Measurements from ENCODE around the gene FREM3. TPM values are rescaled to one million over a fixed set of nuclear protein-coding genes. Genes with fewer than 3 reads are reported as not detected.
"Not testable (repeated sequence)": the region's sequence is repeated elsewhere in the genome, so short reads cannot be mapped to it uniquely, and the experiment has no call there.

The FREM3 gene
- polyA plus RNA-seq, 1 of the 3 experiments (the other 2 are of a cell fraction), result 0.03 TPM

DNA sequence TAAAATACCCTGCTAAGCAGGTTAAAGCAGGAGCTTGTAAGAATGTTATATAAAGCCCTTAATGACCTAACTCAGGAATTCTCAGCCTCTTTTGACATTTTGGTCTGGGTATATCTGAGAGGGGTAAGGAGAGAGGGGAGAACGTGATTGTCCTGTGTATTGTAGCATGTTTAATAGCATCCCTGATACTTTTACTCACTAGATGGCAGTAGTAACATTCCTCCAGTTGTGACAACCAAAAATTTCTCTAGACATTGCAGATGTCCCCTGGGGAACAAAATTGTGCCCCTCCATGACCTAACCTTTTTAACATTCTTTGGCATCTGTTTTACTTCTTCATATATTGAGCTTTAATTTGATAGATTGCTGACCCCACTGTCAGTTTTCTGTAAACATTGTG lies 169.1 kb downstream of the FREM3 start (continued):
- TF ChIP-seq, protein P1, sequence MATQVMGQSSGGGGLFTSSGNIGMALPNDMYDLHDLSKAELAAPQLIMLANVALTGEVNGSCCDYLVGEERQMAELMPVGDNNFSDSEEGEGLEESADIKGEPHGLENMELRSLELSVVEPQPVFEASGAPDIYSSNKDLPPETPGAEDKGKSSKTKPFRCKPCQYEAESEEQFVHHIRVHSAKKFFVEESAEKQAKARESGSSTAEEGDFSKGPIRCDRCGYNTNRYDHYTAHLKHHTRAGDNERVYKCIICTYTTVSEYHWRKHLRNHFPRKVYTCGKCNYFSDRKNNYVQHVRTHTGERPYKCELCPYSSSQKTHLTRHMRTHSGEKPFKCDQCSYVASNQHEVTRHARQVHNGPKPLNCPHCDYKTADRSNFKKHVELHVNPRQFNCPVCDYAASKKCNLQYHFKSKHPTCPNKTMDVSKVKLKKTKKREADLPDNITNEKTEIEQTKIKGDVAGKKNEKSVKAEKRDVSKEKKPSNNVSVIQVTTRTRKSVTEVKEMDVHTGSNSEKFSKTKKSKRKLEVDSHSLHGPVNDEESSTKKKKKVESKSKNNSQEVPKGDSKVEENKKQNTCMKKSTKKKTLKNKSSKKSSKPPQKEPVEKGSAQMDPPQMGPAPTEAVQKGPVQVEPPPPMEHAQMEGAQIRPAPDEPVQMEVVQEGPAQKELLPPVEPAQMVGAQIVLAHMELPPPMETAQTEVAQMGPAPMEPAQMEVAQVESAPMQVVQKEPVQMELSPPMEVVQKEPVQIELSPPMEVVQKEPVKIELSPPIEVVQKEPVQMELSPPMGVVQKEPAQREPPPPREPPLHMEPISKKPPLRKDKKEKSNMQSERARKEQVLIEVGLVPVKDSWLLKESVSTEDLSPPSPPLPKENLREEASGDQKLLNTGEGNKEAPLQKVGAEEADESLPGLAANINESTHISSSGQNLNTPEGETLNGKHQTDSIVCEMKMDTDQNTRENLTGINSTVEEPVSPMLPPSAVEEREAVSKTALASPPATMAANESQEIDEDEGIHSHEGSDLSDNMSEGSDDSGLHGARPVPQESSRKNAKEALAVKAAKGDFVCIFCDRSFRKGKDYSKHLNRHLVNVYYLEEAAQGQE (IDR thresholded peaks at IDR 0.05; ENCODE audit: low read depth, low read length), result no peak
- TF ChIP-seq TAF1 (IDR thresholded peaks at IDR 0.05; ENCODE audit: borderline replicate concordance, low read depth, low read length), result no peak
- TF ChIP-seq GATA2 (CRISPR knock-in tag; IDR thresholded peaks at IDR 0.05), result no peak
- no peak for TF ChIP-seq SMC3 (IDR thresholded peaks at IDR 0.05; ENCODE audit: low read depth, low read length)

DNA sequence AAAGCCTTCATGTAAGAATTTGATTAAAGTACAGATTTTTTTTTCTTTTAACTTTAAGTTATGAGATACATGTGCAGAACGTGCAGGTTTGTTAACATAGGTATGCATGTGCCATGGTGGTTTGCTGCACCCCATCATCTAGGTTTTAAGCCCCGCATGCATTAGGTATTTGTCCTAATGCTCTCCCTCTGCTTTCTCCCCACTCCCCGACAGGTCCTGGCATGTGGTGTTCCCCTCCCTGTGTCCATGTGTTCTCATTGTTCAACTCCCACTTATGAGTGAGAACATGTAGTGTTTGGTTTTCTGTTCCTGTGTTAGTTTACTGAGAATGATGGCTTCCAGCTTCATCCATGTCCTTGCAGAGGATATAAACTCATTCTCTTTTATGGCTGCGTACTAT lies 172.4 kb downstream of the FREM3 start:
- POLR2A ChIA-PET; H4K20me1 ChIP-seq (ENCODE audit: insufficient read depth); DNase-seq; H3K4me3 ChIP-seq (ENCODE audit: low read depth in 2 of 2, low read length in 1 of 2); H3K9ac ChIP-seq; H2AFZ ChIP-seq (ENCODE audit: low read depth); H3K27ac ChIP-seq (ENCODE audit: low read depth in 2 of 2, low read length in 1 of 2); H3K27me3 ChIP-seq (ENCODE audit: insufficient read depth); H3K9me3 ChIP-seq; H3F3A ChIP-seq (replicated peaks; ENCODE audit: insufficient read depth); H3K4me2 ChIP-seq; H3K9me2 ChIP-seq; H3K4me1 ChIP-seq (ENCODE audit: control insufficient read depth in 1 of 2, insufficient read depth in 2 of 2, low read depth in 1 of 2, low read length in 1 of 2): not testable (repeated sequence)
- Histone ChIP-seq H3K36me3 (replicated peaks in 1 of 2; ENCODE audit: control insufficient read depth in 1 of 2, insufficient read depth in 2 of 2, low read length in 1 of 2) (peaks cover 93 to 95% of the 10 kb centered on the region in 2 experiments), H3K79me2 (ENCODE audit: insufficient read depth) (peaks cover 68% of the 10 kb centered on the region)
- CTCF ChIA-PET, result interaction anchor here (1.5 kb wide), 1 partner anchor 8 kb away, joined by 4 read pairs; no protein-coding TSS in a partner anchor
- WGBS (ENCODE audit: low lambda C conversion rate), result 99% methylated on average over 4 of the region's 4 CpGs

Other genes with a start within 250 kb of the FREM3 start
- 7.5 and 8.4 TPM in 2 replicates for gene SMARCA5, start 187.0 kb downstream of the FREM3 start, polyA plus RNA-seq (2012; rRNA removed)
- 0.74 and 1.2 TPM in 2 replicates for gene GYPE, start 204.9 kb upstream of the FREM3 start, polyA plus RNA-seq (2012; rRNA removed)

Data from SK-N-SH (cell line).